Measurements from ENCODE around the gene CRHR1.

- TF ChIP-seq POLR2AphosphoS5 (IDR thresholded peaks at IDR 0.05), result no peak
- TF ChIP-seq, protein P1, sequence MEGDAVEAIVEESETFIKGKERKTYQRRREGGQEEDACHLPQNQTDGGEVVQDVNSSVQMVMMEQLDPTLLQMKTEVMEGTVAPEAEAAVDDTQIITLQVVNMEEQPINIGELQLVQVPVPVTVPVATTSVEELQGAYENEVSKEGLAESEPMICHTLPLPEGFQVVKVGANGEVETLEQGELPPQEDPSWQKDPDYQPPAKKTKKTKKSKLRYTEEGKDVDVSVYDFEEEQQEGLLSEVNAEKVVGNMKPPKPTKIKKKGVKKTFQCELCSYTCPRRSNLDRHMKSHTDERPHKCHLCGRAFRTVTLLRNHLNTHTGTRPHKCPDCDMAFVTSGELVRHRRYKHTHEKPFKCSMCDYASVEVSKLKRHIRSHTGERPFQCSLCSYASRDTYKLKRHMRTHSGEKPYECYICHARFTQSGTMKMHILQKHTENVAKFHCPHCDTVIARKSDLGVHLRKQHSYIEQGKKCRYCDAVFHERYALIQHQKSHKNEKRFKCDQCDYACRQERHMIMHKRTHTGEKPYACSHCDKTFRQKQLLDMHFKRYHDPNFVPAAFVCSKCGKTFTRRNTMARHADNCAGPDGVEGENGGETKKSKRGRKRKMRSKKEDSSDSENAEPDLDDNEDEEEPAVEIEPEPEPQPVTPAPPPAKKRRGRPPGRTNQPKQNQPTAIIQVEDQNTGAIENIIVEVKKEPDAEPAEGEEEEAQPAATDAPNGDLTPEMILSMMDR (IDR thresholded peaks at IDR 0.05), result no peak
- no peak for TF ChIP-seq EP300 (IDR thresholded peaks at IDR 0.05)
Measured at GRCh38 chr17:45857977-45858708, 74.0 kb downstream of the CRHR1 start.
